OCI-LY3 (cell line): Measurements from ENCODE around the gene SULT4A1.

Experiments
- H2AFZ ChIP-seq: fragments of 200-600, 300-600 bp; shearing (Covaris generic); 2 replicates; pipeline ENCODE4 v1.6.0; 2014; ENCODE audit warnings: antibody characterized with exemption, low read depth, low read length
- H3K27ac ChIP-seq: fragments of 200-600, 300-600 bp; sonication (generic); 2 replicates; pipeline ENCODE4 v1.5.1; 2014; ENCODE audit warnings: mild to moderate bottlenecking, low read length, moderate library complexity, mixed read lengths
- H3K27me3 ChIP-seq: fragments of 200-600, 300-600 bp; sonication (generic); 2 replicates; pipeline ENCODE4 v1.6.1; 2014; ENCODE audit warnings: low read depth, low read length, mixed read lengths
- H3K36me3 ChIP-seq: fragments of 200-600, 300-600 bp; sonication (generic); replicated peaks from 2 replicates; pipeline ENCODE3; 2014; ENCODE audit warnings: low read depth, low read length, mixed read lengths
- H3K4me1 ChIP-seq: fragments of 300-600, 200-600 bp; sonication (generic); 2 replicates; pipeline ENCODE4 v1.6.1; 2014; ENCODE audit warnings: low read length, mixed read lengths
- H3K4me2 ChIP-seq: fragments of 200-600, 300-600 bp; sonication (generic); 2 replicates; pipeline ENCODE4 v1.6.1; 2014; ENCODE audit warnings: low read length, mixed read lengths
- H3K4me3 ChIP-seq: fragments of 300-600, 200-600 bp; sonication (generic); 2 replicates; pipeline ENCODE4 v1.5.1; 2014; ENCODE audit warnings: antibody characterized with exemption, mild to moderate bottlenecking, low read length, moderate library complexity
- H3K79me2 ChIP-seq: fragments of 300-600, 200-600 bp; shearing (Covaris generic); 2 replicates; pipeline ENCODE4 v1.6.1; 2014; ENCODE audit warnings: mild to moderate bottlenecking, low read length, mixed read lengths
- H3K9ac ChIP-seq: fragments of 300-600, 200-600 bp; shearing (Covaris generic); 2 replicates; pipeline ENCODE4 v1.6.0; 2014; ENCODE audit warnings: mild to moderate bottlenecking, low read length, moderate library complexity
- H3K9me3 ChIP-seq: fragments of 200-600, 300-600 bp; shearing (Covaris generic); 2 replicates; pipeline ENCODE4 v1.6.1; 2014; ENCODE audit warnings: low read length, mixed read lengths; ENCODE audit not compliant: insufficient read depth
- H4K20me1 ChIP-seq: fragments of 200-600, 300-600 bp; sonication (generic); 2 replicates; pipeline ENCODE4 v1.6.1; 2016; ENCODE audit warnings: low read length, mixed read lengths; ENCODE audit not compliant: insufficient read depth
- EZH2phosphoT487 ChIP-seq: fragments of 200-600 bp; shearing (Covaris generic); IDR thresholded peaks from 2 replicates; pipeline ENCODE4 v1.6.1; 2018; ENCODE audit warnings: antibody characterized with exemption, mixed run types, low read depth
- TF ChIP-seq, protein P1 (sequence below): fragments of 200-600, 300-600 bp; sonication (generic); IDR thresholded peaks from 2 replicates; pipeline ENCODE4 v1.5.1; 2014; ENCODE audit warnings: antibody characterized with exemption, low read length, low read depth

Gene SULT4A1

DNA sequence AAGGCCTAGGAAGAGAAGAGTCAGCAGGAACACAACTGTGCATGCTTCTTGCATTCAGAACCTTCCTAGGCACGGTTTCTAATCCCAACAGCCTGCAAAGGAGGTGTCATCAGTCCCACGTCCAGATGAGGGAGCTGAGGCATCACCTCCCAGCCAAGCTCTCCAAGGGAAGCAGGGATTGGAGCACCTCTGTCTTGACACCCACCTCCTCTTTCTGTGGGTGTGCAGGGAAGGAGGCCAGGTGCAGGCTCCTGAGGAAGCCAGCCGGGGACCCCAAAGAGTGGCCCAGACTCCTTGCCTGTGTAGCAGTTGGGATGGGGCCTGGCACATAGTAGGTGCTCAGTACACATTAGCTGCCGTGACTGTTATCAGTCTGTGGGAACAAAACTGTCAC lies 27.5 kb upstream of the SULT4A1 start:
- TF ChIP-seq EZH2phosphoT487: no peak
- TF ChIP-seq, protein P1, sequence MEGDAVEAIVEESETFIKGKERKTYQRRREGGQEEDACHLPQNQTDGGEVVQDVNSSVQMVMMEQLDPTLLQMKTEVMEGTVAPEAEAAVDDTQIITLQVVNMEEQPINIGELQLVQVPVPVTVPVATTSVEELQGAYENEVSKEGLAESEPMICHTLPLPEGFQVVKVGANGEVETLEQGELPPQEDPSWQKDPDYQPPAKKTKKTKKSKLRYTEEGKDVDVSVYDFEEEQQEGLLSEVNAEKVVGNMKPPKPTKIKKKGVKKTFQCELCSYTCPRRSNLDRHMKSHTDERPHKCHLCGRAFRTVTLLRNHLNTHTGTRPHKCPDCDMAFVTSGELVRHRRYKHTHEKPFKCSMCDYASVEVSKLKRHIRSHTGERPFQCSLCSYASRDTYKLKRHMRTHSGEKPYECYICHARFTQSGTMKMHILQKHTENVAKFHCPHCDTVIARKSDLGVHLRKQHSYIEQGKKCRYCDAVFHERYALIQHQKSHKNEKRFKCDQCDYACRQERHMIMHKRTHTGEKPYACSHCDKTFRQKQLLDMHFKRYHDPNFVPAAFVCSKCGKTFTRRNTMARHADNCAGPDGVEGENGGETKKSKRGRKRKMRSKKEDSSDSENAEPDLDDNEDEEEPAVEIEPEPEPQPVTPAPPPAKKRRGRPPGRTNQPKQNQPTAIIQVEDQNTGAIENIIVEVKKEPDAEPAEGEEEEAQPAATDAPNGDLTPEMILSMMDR: no peak
- Histone ChIP-seq H3K79me2 (no peaks in the 10 kb centered on the region), H3K4me3 (no peak overlapping the region), H3K9me3 (no peaks in the 10 kb centered on the region), H3K27me3 (peaks cover 12% of the 10 kb centered on the region; the same call in 1 of the 2 replicates), H4K20me1 (no peaks in the 10 kb centered on the region), H3K9ac (no peak overlapping the region), H3K36me3 (no peaks in the 10 kb centered on the region), H2AFZ (no peak overlapping the region), H3K27ac (no peak overlapping the region), H3K4me1 (peaks cover under 1% of the 10 kb centered on the region), H3K4me2 (no peak overlapping the region)

DNA sequence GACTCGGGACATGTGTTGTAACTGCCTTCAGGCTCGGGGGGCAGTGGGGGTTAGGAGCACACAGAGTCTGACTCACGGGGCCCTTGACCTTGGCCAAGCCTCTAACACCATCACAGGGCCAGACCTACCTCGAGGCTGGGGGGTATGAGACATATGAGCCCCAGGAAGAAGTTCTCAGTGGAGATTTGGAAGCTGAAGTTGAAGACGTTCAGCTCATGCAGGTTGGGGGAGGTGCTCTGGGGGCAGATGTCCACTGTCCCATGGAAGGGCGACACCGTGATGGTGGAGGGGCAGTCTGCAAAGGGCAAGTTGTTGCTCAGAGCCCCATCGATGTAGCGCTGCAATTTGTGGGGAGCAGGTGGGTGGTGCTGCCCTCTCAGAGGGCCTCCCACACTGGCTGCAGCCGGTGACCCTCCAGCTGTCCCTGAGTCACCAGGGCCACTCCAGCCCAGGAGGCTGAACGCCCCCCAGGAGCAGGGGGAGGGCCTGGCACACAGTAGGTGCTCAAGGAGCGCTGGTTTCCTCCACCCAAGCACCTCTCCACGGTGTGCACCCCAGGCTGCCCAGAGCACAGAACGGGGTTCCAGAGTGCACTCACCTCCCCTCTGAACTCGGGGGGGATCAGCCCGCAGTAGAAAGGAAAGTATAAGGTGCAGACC lies 27.0 kb upstream of the SULT4A1 start:
- Histone ChIP-seq H3K4me3 (no peak overlapping the region), H4K20me1 (no peaks in the 10 kb centered on the region), H3K27ac (no peak overlapping the region), H3K4me2 (no peak overlapping the region), H3K36me3 (no peaks in the 10 kb centered on the region), H3K27me3 (peaks cover 12% of the 10 kb centered on the region; the same call in 1 of the 2 replicates), H3K9me3 (no peaks in the 10 kb centered on the region), H3K9ac (no peak overlapping the region), H3K79me2 (no peaks in the 10 kb centered on the region), H2AFZ (no peak overlapping the region), H3K4me1 (peaks cover 4% of the 10 kb centered on the region)
- no peak for TF ChIP-seq EZH2phosphoT487
- TF ChIP-seq, protein P1: no peak

GRCh38 chr22:43888740-43889139 lies 26.4 kb upstream of the SULT4A1 start:
- Histone ChIP-seq H3K4me3 (no peak overlapping the region), H3K9me3 (no peaks in the 10 kb centered on the region), H3K27ac (no peak overlapping the region), H3K36me3 (no peaks in the 10 kb centered on the region), H3K4me2 (no peak overlapping the region), H3K9ac (no peak overlapping the region), H3K27me3 (peaks cover 8% of the 10 kb centered on the region; the same call in 1 of the 2 replicates), H3K79me2 (no peaks in the 10 kb centered on the region), H4K20me1 (no peaks in the 10 kb centered on the region), H2AFZ (no peak overlapping the region), H3K4me1 (peaks cover 4% of the 10 kb centered on the region)
- TF ChIP-seq EZH2phosphoT487: no peak
- TF ChIP-seq, protein P1: no peak

DNA sequence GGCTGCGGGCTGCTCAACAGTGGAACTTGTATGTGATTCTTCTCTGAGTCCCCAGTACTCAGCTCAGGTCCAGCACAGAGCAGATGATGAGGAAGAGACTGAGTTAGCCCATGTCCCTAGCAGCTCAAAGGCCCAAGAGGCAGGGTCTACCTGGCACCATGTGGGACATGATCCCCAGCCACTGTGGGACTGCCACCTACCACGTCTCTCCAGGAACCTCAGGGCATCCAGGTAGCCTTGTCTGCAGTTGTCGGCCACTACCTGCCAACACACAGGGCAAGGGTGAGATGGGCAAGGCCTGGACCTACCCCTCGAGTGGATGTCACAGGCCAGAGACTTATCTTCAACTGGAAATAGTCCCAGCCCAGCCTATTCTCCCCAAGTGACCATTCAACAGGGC lies 25.1 kb upstream of the SULT4A1 start:
- TF ChIP-seq EZH2phosphoT487: no peak
- TF ChIP-seq, protein P1: no peak
- H3K9ac ChIP-seq: no peak overlapping the region
- no peak overlapping the region for H3K4me3 ChIP-seq
- H3K36me3 ChIP-seq: no peaks in the 10 kb centered on the region
- no peak overlapping the region for H3K4me2 ChIP-seq
- no peak overlapping the region for H2AFZ ChIP-seq
- no peaks in the 10 kb centered on the region for H3K79me2 ChIP-seq
- H4K20me1 ChIP-seq: no peaks in the 10 kb centered on the region
- H3K9me3 ChIP-seq: no peaks in the 10 kb centered on the region
- H3K27ac ChIP-seq: no peak overlapping the region
- H3K27me3 ChIP-seq: peaks cover 5% of the 10 kb centered on the region; the same call in 1 of the 2 replicates
- H3K4me1 ChIP-seq: peaks cover 4% of the 10 kb centered on the region
